ENCODE measurements around the gene TADA2B.

DNA sequence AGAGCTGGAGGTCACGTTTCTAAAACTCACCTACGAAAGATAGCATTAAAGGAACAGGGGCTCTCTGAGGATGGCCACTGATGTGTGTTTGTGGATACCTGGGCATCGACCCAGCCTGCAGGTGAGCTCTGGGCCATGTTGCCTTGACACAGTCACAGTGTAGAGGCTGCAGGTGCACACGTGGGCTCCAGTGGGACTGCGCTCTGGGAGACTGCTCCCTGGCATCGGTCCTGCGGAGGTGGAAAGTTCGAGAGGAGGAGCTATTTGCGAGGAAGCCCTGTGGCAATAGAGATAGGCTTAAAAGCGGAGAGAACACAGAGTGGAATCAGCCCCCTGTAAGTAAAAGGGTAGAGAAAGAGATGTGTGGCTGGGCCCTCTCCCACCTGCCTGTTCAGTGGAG lies 12.3 kb upstream of the TADA2B start:
- no peak for TF ChIP-seq FOXK1 (CRISPR knock-in tag; IDR thresholded peaks at IDR 0.05)
- TF ChIP-seq NR2C2 (CRISPR knock-in tag; IDR thresholded peaks at IDR 0.05), result no peak
- TF ChIP-seq CTCF (IDR thresholded peaks at IDR 0.05), result no peak
- TF ChIP-seq, protein P1, sequence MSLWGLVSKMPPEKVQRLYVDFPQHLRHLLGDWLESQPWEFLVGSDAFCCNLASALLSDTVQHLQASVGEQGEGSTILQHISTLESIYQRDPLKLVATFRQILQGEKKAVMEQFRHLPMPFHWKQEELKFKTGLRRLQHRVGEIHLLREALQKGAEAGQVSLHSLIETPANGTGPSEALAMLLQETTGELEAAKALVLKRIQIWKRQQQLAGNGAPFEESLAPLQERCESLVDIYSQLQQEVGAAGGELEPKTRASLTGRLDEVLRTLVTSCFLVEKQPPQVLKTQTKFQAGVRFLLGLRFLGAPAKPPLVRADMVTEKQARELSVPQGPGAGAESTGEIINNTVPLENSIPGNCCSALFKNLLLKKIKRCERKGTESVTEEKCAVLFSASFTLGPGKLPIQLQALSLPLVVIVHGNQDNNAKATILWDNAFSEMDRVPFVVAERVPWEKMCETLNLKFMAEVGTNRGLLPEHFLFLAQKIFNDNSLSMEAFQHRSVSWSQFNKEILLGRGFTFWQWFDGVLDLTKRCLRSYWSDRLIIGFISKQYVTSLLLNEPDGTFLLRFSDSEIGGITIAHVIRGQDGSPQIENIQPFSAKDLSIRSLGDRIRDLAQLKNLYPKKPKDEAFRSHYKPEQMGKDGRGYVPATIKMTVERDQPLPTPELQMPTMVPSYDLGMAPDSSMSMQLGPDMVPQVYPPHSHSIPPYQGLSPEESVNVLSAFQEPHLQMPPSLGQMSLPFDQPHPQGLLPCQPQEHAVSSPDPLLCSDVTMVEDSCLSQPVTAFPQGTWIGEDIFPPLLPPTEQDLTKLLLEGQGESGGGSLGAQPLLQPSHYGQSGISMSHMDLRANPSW (CRISPR knock-in tag; conservative IDR thresholded peaks at IDR 0.05; ENCODE audit: low read depth), result no peak
- no peak for TF ChIP-seq CREB1 (CRISPR knock-in tag; IDR thresholded peaks at IDR 0.05)
- TF ChIP-seq ERG (CRISPR knock-in tag; IDR thresholded peaks at IDR 0.05), result no peak
- TF ChIP-seq, protein P2, sequence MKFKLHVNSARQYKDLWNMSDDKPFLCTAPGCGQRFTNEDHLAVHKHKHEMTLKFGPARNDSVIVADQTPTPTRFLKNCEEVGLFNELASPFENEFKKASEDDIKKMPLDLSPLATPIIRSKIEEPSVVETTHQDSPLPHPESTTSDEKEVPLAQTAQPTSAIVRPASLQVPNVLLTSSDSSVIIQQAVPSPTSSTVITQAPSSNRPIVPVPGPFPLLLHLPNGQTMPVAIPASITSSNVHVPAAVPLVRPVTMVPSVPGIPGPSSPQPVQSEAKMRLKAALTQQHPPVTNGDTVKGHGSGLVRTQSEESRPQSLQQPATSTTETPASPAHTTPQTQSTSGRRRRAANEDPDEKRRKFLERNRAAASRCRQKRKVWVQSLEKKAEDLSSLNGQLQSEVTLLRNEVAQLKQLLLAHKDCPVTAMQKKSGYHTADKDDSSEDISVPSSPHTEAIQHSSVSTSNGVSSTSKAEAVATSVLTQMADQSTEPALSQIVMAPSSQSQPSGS (CRISPR knock-in tag; IDR thresholded peaks at IDR 0.05; ENCODE audit: borderline replicate concordance, low read depth), result no peak
- TF ChIP-seq ELF4 (CRISPR knock-in tag; IDR thresholded peaks at IDR 0.05; ENCODE audit: low read depth), result no peak
- TF ChIP-seq SMAD4 (CRISPR knock-in tag; IDR thresholded peaks at IDR 0.05), result no peak
- TF ChIP-seq JUN (CRISPR knock-in tag; IDR thresholded peaks at IDR 0.05), result no peak
- TF ChIP-seq, protein P3, sequence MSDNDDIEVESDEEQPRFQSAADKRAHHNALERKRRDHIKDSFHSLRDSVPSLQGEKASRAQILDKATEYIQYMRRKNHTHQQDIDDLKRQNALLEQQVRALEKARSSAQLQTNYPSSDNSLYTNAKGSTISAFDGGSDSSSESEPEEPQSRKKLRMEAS (CRISPR knock-in tag; IDR thresholded peaks at IDR 0.05), result no peak
- no peak for TF ChIP-seq CBFB (CRISPR knock-in tag; IDR thresholded peaks at IDR 0.05; ENCODE audit: low read depth)
- no peak for TF ChIP-seq OVOL2 (CRISPR knock-in tag; IDR thresholded peaks at IDR 0.05; ENCODE audit: borderline replicate concordance)
- TF ChIP-seq SMAD3 (CRISPR knock-in tag; IDR thresholded peaks at IDR 0.05; ENCODE audit: borderline replicate concordance), result no peak

Measured in WTC11 (cell line).